PC-3 (cell line): ENCODE results near the gene ZNF606. TPM values are rescaled to one million over a fixed set of nuclear protein-coding genes. Genes with fewer than 3 reads are reported as not detected.

Experiments used
- ATAC-seq: fragments of 200-7000 bp; cut with Tn5 transposase; 2 replicates; pipeline ENCODE4 v1.9.1; 2020; ENCODE audit warnings: mild to moderate bottlenecking, moderate library complexity
- BruUV-seq: library from RNA; stranded (reverse); fragments of 400-500 nt; replicated peaks from 2 replicates; lab custom pipeline; 2021; lab: Mats Ljungman, UMichigan
- CTCF ChIA-PET: fragments of 300-600 bp; sonication (Branson Sonifier 250); formaldehyde crosslinking; loops from one replicate; lab custom pipeline; 2022; ENCODE audit warnings: antibody characterized with exemption; lab: Charles Lee
- POLR2A ChIA-PET: fragments of 300-600 bp; sonication (Branson Sonifier 250); formaldehyde crosslinking; loops from one replicate; lab custom pipeline; 2022; ENCODE audit warnings: antibody characterized with exemption; ENCODE audit not compliant: unreplicated experiment; lab: Charles Lee
- DNase-seq: peaks from one replicate; pipeline ENCODE4 v3.0.0-alpha.2; 2015
- H2AFZ ChIP-seq: fragments of 300-600 bp; sonication (generic); 2 replicates; pipeline ENCODE4 v1.6.0; 2016; ENCODE audit warnings: antibody characterized with exemption, low read length
- H3F3A ChIP-seq: fragments of 300-600 bp; sonication (generic); one replicate; pipeline ENCODE4 v1.6.0; 2017; ENCODE audit warnings: antibody characterized with exemption, low read length, control low read depth, mild to moderate bottlenecking; ENCODE audit not compliant: unreplicated experiment
- H3K27ac ChIP-seq: fragments of 300-600 bp; sonication (generic); 2 replicates; pipeline ENCODE4 v1.5.1; 2016; ENCODE audit warnings: mild to moderate bottlenecking, low read length
- H3K27me3 ChIP-seq: fragments of 300-600 bp; sonication (generic); 2 replicates; pipeline ENCODE4 v1.6.1; 2016; ENCODE audit warnings: low read length, mixed read lengths
- H3K36me3 ChIP-seq: fragments of 300-600 bp; sonication (generic); 2 replicates; pipeline ENCODE4 v1.6.1; 2016; ENCODE audit warnings: low read depth, mixed run types, low read length, mixed read lengths
- H3K4me1 ChIP-seq: fragments of 300-600 bp; sonication (generic); 2 replicates; pipeline ENCODE4 v1.5.1; 2016; ENCODE audit warnings: low read length; ENCODE audit not compliant: insufficient read depth
- H3K4me2 ChIP-seq: fragments of 300-600 bp; sonication (generic); 2 replicates; pipeline ENCODE4 v1.6.0; 2016; ENCODE audit warnings: low read length
- H3K4me3 ChIP-seq: fragments of 300-600 bp; sonication (generic); 2 replicates; pipeline ENCODE4 v1.5.1; 2016; ENCODE audit warnings: mild to moderate bottlenecking, low read length, mixed read lengths
- H3K79me2 ChIP-seq: fragments of 300-600 bp; sonication (generic); 2 replicates; pipeline ENCODE4 v1.6.1; 2017; ENCODE audit warnings: low read length, mixed read lengths
- H3K9ac ChIP-seq: fragments of 300-600 bp; sonication (generic); 2 replicates; pipeline ENCODE4 v1.6.0; 2016; ENCODE audit warnings: mild to moderate bottlenecking, low read length
- H3K9me2 ChIP-seq: fragments of 300-600 bp; sonication (generic); replicated peaks from 2 replicates; pipeline ENCODE4 v1.6.1; 2016; ENCODE audit warnings: mixed run types, low read length, mixed read lengths
- H3K9me3 ChIP-seq: fragments of 300-600 bp; sonication (generic); 2 replicates; pipeline ENCODE4 v1.6.1; 2016; ENCODE audit warnings: low read length, mixed read lengths
- H4K20me1 ChIP-seq: fragments of 300-600 bp; sonication (generic); 2 replicates; pipeline ENCODE4 v1.6.1; 2016; ENCODE audit warnings: low read length, mixed read lengths
- EZH2 ChIP-seq: fragments of 300-600 bp; sonication (generic); IDR thresholded peaks from one replicate; pipeline ENCODE4 v1.6.1; 2017; ENCODE audit warnings: antibody characterized with exemption, mild to moderate bottlenecking, low read length; ENCODE audit not compliant: unreplicated experiment
- EZH2phosphoT487 ChIP-seq: fragments of 300-600 bp; sonication (generic); IDR thresholded peaks from 2 replicates; pipeline ENCODE4 v1.6.1; 2018; ENCODE audit warnings: mild to moderate bottlenecking, antibody characterized with exemption, low read length, borderline replicate concordance
- intact Hi-C: fragments of 100-400 bp; cut with micrococcal nuclease; formaldehyde crosslinking; loops from 2 replicates; pipeline ENCODE4 v1.9.0; 2023
- total RNA-seq: library from RNA; depleted of rRNA; stranded (reverse); fragments of >200 nt; gene quantifications from 2 replicates; pipeline ENCODE4 v1.2.3, GENCODE V29; 2014
- TF ChIP-seq, protein P1 (sequence below): fragments of 300-600 bp; sonication (generic); conservative IDR thresholded peaks from 2 replicates; pipeline ENCODE4 v1.5.1; 2017; ENCODE audit warnings: antibody characterized with exemption, low read depth, mild to moderate bottlenecking, low read length

The ZNF606 gene
- total RNA-seq, 1 experiment from 2014 or later: 6.0 TPM

DNA sequence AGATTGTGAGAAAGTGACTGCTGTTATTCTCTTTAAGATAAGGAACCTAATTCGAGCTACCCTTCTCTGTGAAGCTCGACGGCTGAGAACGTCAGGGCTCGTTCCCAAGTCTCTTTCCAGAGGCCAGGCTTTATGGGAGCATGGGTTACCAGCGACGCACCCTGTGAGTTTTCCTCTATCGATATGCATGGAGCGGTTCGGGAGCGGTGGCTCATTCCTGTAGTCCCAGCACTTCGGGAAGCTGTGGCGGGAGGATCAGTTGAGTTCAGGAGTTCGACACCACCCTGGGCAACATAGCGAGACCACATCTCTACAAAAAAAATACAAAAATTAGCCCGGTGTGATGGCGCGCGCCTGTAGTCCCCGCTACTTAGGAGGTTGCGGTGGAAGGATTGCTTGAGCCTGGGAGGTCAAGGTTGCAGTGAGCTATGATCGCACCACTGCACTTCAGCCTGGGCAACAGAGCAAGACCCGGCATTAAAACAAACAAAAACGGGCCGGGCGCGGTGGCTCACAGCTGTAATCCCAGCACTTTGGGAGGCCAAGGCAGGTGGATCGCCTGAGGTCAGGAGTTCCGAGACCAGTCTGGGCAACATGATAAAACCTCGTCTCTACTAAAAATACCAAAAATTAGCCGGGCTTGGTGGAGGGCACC, 681 bp upstream of the ZNF606 start:
- peaks cover 73% of the 10 kb centered on the region for H3K36me3 ChIP-seq

GRCh38 chr19:58001895-58002369, 688 bp downstream of the ZNF606 start:
- CTCF ChIA-PET: no interaction called here
- Histone ChIP-seq H3K9me3 (peaks cover 80% of the 10 kb centered on the region), H3F3A (no peaks in the 10 kb centered on the region), H3K9ac (peak overlapping the region; percentile 90), H2AFZ (peak overlapping the region; percentile 100), H4K20me1 (no peaks in the 10 kb centered on the region), H3K27me3 (no peaks in the 10 kb centered on the region), H3K27ac (no peak overlapping the region), H3K4me1 (peaks cover 8% of the 10 kb centered on the region; the same call in 1 of the 2 replicates), H3K79me2 (peaks cover 15% of the 10 kb centered on the region), H3K4me3 (peak overlapping the region; percentile 86), H3K4me2 (peak overlapping the region; percentile 91), H3K36me3 (peaks cover 81% of the 10 kb centered on the region), H3K9me2 (no peaks in the 10 kb centered on the region)
- DNase-seq (no peak), ATAC-seq (no peak)
- intact Hi-C loops: no loop called here
- TF ChIP-seq EZH2phosphoT487: no peak
- TF ChIP-seq, protein P1, sequence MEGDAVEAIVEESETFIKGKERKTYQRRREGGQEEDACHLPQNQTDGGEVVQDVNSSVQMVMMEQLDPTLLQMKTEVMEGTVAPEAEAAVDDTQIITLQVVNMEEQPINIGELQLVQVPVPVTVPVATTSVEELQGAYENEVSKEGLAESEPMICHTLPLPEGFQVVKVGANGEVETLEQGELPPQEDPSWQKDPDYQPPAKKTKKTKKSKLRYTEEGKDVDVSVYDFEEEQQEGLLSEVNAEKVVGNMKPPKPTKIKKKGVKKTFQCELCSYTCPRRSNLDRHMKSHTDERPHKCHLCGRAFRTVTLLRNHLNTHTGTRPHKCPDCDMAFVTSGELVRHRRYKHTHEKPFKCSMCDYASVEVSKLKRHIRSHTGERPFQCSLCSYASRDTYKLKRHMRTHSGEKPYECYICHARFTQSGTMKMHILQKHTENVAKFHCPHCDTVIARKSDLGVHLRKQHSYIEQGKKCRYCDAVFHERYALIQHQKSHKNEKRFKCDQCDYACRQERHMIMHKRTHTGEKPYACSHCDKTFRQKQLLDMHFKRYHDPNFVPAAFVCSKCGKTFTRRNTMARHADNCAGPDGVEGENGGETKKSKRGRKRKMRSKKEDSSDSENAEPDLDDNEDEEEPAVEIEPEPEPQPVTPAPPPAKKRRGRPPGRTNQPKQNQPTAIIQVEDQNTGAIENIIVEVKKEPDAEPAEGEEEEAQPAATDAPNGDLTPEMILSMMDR: no peak
- TF ChIP-seq EZH2: no peak
- POLR2A ChIA-PET: no interaction called here
- TSS peak; percentile 41 for BruUV-seq

More for the DNA sequence above, 681 bp upstream of the ZNF606 start:
- H3K4me3 ChIP-seq: peak overlapping the region; percentile 86
- H3K9me2 ChIP-seq: no peaks in the 10 kb centered on the region
- TF ChIP-seq, protein P1: no peak
- TF ChIP-seq EZH2 (no peak), EZH2phosphoT487 (no peak)
- peak overlapping the region; percentile 90 for H3K9ac ChIP-seq
- POLR2A ChIA-PET: no interaction called here
- peaks cover 70% of the 10 kb centered on the region for H3K9me3 ChIP-seq
- H3K27me3 ChIP-seq: no peaks in the 10 kb centered on the region
- H3K4me1 ChIP-seq: peaks cover 8% of the 10 kb centered on the region; the same call in 1 of the 2 replicates
- H3K79me2 ChIP-seq: peaks cover 15% of the 10 kb centered on the region
- no peaks in the 10 kb centered on the region for H4K20me1 ChIP-seq
- peak overlapping the region; percentile 100 for H2AFZ ChIP-seq
- H3K27ac ChIP-seq: no peak overlapping the region
- ATAC-seq: no peak; the same call in 1 of the 2 replicates
- BruUV-seq: TSS peak; percentile 53
- H3K4me2 ChIP-seq: peak overlapping the region; percentile 91
- no peaks in the 10 kb centered on the region for H3F3A ChIP-seq
- CTCF ChIA-PET: no interaction called here
- no peak for DNase-seq
- intact Hi-C loops: no loop called here

GRCh38 chr19:58000677-58001076, 1.9 kb downstream of the ZNF606 start:
- CTCF ChIA-PET: no interaction called here
- TF ChIP-seq EZH2phosphoT487: no peak
- no peak for TF ChIP-seq EZH2
- TF ChIP-seq, protein P1: no peak
- intact Hi-C loops: no loop called here

More at GRCh38 chr19:58000677-58001076, 1.9 kb downstream of the ZNF606 start:
- peaks cover 83% of the 10 kb centered on the region for H3K36me3 ChIP-seq
- no peak overlapping the region for H3K4me2 ChIP-seq
- H3K4me1 ChIP-seq: peaks cover 8% of the 10 kb centered on the region; the same call in 1 of the 2 replicates
- peaks cover 15% of the 10 kb centered on the region for H3K79me2 ChIP-seq
- H3K27ac ChIP-seq: no peak overlapping the region
- ATAC-seq: no peak
- no peaks in the 10 kb centered on the region for H3F3A ChIP-seq
- DNase-seq: no peak
- no peaks in the 10 kb centered on the region for H3K9me2 ChIP-seq
- no peak overlapping the region for H2AFZ ChIP-seq
- H3K27me3 ChIP-seq: no peaks in the 10 kb centered on the region
- POLR2A ChIA-PET: no interaction called here
- no TSS peak for BruUV-seq
- H4K20me1 ChIP-seq: no peaks in the 10 kb centered on the region
- H3K4me3 ChIP-seq: peak overlapping the region; percentile 86
- H3K9me3 ChIP-seq: peaks cover 83% of the 10 kb centered on the region
- no peak overlapping the region for H3K9ac ChIP-seq
